DLD1 (cell line): ENCODE results near the gene RUNDC3A.

Experiments
- in situ Hi-C: cut with HindIII; loops from 2 replicates; pipeline ENCODE4 v1.10.0; 2017; ENCODE audit warnings: low sequenced_read_pairs

RUNDC3A gene

DNA sequence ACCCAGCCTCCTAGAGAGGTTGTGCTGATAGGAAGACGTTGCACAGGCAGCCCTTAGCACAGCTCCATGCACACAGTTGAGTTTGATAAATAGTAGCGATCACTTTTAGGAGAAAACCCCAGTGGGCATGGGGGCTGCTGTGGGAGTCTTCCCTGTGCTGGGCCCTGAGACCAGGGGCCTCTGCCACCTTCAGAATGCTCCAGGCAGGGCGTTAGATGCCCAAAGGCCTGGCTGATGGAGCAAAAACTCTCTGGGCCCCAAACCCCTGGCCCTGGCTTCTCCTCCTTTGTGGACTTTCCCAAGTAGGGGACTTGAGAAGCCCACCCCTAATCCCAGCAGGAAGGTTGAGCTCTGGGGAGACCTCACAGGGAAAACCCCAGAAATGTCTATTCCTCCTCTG, 26.1 kb upstream of the RUNDC3A start:
- in situ Hi-C loops = no loop called here

DNA sequence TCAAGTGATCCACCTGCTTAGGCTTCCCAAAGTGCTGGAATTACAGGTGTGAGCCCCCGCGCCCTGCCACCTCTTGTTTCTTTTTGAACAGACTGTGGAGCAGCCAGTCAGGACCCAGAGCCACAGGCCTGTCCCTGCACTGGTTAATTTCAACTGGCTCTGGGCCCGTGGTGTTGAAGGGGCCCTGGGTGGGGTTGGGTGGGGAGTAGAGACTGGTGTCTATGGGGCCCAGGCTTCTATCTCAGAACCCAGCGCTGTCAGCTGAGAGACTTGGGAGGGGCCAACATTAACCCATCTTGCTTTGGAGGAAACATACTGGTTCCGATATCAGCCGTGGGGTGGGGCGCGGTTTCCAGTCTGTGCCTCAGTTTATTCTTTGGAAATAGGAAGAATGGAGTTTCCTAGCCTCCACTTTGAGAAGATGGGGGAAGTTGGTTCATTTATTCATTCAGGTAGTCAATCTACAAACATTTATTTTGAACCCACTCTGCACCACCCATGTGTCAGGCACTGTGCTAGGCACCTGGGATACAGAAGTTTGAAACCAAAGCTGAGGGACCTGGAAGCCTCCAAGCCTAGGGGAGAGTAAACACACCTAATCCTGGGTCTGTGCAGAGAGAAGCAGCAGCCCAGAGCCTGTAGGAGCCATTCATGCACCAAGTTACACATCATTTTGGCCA, 24.9 kb upstream of the RUNDC3A start:
- in situ Hi-C loops = no loop called here

DNA sequence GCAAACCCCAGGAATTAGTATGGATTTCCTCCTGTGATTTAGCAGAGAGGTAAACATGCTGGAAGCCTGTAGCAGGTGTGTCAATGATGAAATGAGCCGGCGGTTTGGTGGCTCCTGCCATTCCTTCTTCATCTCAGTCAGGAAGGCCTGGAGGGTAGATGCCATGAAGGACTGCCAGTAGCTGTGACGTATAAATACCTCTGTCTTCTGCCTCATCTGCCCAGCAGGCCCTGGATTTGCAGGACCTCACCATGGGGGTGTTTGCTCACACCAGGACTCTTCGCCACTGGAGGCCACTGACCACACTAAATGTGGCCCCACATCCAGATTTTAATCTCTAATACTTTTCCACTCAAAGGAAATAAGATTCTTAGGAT, 24.4 kb upstream of the RUNDC3A start:
- in situ Hi-C loops = no loop called here

DNA sequence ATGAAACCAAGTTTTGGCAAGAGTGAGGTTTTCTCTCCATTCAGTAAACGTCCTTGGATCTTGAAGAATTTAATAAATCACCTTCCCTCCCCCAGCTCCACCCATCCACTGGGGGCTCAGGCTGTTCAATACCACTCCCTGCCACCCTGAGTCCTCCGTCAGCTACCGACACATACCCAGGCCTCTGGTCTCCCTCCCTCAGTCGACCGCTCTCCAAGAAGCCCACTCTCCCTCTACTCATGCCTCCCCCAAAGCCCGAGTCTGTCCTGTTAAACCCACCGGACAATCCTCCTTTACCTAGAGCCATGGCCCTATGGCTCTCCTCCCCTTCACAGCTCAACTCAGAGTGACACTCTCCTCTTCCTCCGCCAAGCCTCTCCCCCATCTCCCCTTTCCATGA, 20.8 kb upstream of the RUNDC3A start:
- in situ Hi-C loops = no loop called here

DNA sequence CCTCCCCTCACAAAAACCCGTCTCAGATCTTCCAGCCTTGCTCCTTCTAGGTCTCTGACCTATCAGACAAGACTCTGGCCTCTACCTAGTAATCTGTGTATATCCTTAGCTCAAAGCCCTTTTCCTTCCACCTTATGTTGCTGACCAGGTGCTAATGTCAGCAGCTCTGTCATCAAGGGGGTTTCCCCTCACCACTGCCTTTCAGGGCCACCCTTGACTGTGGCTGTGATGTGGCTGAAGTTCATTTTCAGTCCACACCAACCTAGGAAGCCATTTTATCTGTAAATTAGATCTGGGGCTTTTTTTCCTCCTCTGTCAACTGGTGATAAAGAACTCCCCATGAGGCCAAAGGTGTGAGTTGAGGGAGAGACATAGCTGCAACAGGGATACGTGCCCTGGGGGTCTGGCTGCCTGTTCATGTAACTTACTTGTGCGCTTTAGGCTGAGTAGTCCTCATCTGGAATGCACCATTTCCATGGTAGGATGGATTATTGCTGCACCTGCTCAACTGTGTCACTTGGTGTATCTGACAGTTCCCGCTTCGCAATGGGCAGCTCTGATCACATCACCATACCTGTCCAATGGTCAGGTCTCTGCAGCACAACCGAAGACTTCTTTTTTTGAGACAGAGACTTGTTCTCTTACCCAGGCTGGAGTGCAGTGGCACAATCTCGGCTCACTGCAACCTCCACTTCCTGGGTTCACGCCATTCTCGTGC, 14.7 kb upstream of the RUNDC3A start:
- in situ Hi-C loops = no loop called here

DNA sequence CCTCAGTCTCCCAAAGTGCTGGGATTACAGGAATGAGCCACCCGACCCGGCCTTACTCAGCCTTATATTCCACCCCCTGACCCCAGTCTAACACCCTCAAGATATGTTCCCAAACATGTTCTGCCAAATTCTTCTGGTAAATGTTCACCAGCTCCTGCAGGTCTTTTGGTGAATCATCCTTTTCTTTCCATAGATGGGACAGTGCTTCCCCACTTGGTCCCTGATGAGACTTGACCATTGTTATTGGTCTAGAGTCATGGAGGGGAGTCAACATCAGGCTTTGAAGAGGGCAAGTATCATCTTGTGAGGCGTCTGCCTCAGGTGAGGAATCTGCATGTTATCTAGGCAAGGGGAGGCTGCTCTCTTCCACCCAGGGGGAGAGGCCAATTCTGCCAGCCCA, 10.4 kb upstream of the RUNDC3A start:
- in situ Hi-C loops = no loop called here

DNA sequence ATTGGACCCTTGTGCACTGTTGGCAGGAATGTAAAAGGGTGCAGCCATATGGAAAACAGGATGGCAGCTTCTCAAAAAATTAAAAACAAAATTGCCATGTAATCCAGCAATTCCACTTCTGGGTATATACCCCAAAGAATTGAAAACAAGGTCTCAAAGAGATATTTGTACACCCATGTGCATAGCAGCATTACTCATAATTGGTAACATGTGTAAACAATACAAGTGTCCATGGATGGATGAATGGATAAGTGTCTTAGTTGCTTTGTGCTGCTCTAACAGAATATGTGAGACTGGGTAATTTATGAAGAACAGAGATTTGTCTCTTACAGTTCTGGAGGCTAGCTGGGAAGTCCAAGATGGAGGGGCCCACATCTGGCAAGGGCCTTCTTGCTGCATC, 3.8 kb upstream of the RUNDC3A start:
- in situ Hi-C loops = no loop called here

DNA sequence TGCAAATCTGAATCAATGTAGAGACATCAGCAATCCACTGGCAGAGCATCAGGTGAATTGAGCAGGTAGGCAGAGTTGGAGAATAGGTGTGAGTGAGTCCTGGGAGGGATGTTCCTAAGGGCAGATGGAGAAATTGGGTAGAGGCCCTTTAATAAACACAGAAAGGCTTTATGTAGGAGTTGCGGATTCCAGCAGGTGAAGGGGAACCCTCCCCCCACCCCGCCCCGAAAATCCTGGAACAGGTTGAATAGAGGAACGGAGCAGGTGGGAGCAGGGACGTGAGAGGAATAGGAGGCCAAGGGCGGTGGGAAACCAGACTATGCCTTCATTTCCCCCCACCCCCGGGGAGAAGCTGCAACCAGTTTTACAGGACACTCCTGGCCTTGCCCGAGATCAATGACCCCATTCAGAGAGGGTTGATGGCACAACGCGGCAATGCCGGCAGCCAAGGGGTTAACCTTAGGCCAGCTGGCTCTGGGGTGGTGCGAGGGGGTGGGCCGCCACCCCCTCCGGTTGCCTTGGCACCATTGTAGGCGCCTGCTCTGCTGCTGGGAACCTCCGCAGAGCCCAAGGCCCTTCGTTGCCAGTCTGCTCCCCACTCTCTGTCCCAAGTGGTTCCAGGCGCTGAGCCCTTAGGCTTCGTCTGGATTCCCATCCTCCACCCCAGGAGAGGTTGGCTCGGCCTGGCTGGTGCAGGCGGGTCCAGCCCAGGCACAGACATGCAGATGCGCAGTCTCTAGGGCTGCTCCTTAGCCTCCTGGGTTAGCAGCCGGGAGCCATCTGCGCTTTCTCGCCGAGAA, 814 bp upstream of the RUNDC3A start:
- in situ Hi-C loops = no loop called here

DNA sequence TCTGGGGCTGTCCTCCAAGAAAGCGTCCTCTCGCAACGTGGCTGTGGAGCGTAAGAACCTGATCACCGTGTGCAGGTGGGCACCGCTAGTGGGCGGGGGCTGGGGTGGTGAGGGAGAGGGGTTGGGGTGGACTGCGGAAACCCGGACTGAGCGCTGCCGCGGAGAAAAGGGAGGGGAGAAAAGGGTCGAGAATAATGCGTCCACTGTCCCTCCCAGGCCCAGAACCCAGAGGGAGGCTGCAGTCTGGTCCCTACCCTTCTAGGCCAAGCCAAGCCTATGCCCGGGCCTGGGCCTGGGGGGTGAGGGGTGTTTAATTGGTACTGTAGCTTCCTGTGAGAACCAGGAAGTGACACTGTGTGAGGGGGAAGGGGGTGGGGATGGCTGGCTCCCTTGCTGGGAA, 464 bp downstream of the RUNDC3A start:
- in situ Hi-C loops = no loop called here

DNA sequence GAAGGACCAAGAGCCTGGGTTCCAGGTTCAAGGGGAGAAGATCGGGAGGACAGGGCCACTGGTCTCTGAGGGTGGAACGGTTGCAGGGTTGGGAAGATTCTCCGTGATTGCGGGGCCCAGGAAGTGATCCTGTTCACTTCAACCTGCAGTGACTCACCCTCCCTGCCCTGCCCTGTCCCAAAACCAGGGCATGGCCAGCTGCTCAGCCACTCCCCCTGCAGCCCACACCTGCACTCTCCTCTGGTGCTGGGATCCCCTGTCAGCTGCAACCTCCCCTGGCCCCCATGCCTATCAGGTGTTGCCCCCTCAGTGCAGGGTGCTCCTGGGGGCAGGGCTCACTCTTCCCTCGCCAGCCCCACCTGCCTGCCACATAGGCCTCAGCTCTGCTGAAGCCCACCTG, 1.1 kb downstream of the RUNDC3A start:
- in situ Hi-C loops = no loop called here

DNA sequence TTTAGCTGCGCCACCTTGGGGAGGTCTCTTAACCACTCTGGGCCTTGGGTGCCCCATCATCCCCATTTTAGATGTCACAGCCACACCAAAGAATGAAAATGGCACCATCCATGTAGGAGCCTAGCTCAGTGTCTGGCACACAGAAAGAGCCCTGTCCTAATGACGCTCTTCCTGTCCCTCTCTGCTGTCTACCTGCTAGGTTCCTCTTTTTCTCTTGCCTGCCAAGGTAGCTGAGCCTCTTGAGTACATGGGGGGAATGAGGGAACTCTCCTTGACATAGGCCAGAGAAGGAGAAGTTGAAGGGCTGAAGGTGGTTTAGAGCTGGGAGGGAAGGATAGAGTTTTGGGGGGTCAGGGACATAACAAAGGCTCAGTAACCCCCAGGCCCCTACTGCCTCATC, 1.8 kb downstream of the RUNDC3A start:
- in situ Hi-C loops = no loop called here

DNA sequence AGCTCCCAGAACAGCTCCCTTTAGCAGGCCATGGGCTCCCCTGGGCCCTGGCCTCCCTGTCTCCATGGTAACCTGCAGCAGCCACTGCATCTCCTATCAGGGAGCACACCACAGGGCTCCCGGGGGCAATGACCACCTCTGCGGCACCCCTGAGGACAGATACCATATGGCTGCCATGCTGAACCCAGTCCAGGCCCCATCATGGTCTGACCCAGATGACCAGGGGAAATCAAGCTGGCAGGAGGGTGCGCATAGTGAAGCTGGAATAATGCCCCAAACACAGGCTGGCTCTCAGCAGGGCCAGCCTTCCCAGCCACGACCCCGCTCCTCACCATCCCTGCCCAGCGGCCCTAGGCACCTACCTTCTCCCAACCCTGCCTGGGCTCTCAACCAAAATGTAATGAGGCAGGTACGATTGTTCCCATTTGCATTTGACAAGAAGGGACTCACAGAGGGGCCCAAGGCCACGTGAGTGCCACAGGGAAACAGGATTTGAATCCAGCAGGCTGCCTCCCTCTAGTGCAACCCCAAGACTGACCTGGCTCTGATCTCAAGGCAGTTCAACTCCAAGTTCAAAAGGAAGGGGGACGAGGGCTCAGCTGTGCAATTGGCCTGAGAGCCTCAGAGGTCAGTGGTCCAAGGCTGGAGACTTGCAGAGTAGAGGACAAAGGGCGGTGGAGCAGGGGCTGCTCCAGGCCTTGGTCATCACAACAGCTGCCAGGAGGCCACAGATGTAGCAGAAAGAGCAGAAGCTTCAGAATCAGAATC, 2.4 kb downstream of the RUNDC3A start:
- in situ Hi-C loops = no loop called here

DNA sequence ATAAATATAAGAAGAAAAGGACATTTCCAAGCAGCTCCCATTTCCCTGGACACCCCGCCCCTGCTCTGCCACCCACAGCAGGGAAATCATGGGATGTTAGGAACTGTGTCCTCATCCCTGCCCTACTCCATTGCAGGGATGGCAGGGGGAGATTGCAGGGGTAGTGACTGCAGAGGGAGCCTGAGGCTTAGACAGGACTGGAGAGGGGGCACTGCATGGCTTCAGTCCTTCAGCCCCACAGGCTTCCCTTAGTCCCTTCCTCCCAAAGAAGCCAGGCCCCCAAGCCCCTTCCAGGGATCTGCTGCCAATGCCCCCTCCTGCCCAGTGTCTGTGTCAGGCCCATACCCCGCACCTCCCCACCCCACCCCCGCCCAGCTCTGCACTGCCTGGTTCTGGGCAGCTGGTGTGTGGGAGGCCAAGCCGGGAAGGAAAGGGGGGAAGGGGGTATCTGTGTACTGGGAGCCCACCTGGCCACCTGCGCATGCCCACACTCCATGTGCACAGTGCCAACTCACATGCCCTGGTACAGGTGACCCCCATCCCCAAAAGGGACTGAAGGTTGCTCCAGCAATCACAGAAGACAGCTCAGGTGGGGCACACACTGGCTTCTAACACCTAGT, 3.3 kb downstream of the RUNDC3A start:
- in situ Hi-C loops = no loop called here

DNA sequence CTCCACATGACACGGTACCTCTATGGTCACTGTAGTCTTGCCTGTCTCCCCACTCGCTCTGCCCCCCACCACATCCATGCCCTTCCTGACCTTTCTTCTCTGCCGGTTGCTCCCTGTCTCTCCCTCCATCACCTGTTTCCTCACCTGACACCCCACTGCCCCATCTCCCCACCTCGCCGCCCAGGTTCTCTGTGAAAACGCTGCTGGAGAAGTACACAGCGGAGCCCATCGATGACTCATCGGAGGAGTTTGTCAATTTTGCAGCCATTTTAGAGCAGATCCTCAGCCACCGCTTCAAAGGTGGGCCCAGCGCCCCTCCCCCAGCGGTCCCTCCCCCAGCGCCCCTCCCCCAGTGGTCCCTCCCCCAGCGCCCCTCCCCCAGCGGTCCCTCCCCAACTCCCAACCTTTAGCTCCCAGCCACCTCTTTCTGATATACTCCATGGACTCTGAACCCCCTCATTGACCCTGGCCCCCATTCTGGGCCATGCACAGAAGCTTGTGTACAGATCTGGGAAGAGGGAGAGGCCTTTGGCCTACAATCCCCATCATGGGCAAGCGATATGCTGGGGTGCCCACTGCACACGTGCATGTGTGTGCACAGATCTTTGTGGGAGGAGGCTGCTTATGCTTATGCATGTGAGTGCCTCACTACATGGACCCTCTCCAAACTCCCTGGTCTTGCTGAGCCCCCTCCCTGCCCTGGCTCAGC, 4.1 kb downstream of the RUNDC3A start:
- in situ Hi-C loops = no loop called here

DNA sequence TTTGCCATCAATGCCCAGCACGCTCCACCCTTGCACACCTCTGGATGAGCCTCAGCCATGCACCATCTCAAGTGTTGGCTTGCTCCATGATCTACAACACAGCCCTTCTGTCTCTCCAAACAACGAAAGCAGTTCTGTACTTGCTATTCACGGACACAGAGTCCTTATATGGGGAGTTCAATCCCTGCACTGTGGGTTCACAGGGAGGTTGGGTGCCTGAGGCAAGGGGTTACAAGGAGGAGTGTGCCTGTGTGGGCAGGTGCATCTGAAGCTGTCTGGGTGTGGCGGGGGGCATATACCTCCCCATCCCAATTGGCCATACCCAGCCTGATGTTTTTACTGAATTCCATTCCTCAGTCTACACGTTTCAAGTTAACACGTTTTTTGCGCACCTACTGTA, 5.6 kb downstream of the RUNDC3A start:
- in situ Hi-C loops = no loop called here

DNA sequence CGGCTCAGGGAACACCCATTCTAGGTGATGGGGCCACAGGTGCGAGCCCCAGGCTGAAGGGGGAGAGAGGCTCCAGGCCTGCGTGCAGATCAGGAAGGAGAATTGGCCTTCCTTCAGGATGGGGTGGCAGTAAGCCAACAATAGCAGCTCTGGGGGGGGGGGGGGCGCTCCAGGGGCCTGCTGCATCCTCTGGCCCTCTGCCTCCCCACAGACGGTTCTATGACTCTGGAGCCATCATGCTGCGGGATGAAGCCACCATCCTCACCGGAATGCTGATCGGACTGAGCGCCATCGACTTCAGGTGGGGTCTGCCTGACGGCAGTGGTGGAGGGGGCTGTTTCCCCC, 6.1 kb downstream of the RUNDC3A start:
- in situ Hi-C loops = no loop called here

DNA sequence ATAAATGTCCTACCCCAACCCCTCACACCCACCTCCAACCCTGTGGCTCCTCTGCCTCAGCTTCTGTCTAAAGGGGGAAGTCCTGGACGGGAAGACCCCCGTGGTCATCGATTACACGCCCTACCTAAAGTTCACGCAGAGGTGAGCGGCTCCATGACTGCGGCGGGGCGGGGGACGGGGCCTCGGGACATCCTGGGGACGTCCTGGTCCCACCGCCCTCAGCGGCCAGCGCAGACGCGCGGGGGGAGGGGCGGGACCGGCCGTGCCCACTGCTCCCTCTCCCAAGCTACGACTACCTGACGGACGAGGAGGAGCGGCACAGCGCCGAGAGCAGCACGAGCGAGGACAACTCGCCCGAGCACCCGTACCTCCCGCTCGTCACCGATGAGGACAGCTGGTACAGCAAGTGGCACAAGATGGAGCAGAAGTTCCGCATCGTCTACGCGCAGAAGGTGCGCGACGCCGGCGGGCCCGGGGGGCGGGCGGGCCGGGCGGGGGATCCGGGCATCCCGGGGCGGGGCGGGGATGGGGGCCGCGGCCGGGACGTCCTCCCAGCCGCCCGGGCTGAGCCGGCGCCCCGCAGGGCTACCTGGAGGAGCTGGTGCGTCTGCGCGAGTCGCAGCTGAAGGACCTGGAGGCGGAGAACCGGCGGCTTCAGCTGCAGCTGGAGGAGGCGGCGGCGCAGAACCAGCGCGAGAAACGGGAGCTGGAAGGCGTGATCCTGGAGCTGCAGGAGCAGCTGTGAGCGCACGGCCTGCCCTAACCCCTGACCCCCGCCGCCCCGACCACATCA, 6.7 kb downstream of the RUNDC3A start:
- in situ Hi-C loops = no loop called here

DNA sequence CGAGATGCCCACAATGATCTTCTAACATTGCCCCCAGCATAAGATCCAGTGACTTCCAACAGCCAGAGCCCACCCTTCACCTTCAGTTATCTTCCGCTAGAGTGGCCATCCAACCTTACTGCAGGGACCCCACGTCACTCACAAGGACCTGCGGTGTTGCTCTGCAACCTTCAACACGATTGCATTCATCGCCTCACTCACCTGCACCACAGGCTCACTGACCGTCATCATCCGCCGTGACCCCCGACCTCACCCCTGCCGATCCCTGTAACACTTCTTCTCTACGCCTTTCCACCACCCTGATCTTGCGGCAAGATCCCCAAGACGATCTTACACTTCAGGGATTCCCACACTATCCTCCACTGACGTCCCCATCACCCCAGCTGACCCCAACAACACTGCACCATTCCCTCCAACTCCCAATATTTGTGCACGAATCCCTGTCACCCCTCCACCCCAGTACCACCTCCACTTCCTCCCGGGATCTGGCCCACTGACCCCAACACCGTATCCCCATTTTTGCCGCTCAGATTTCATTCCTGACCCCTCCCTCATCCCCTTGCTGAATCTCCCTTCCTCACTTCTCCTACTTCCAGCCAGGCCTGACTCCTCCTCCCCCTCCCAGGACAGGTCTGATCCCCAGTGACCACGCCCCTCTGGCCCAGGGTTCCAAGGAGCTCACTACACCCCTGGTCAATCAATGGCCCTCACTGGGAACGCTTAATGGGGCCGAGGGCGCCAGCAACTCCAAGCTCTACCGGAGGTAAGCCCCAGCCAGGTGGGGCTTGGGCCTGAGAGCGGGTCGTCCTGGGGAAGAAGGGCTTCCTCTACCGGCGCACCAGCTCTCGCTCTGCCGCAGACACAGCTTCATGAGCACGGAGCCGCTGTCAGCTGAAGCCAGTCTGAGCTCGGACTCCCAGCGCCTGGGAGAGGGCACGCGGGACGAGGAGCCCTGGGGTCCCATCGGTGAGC, 7.6 kb downstream of the RUNDC3A start:
- in situ Hi-C loops = no loop called here
